Bone marrow (tissue), 2 donors: ENCODE data around the gene CHID1.

Source experiments
- DNase-seq, 2 donors: peaks; one replicate each; lab custom pipeline; 2025; lab: John Stamatoyannopoulos, UW

CHID1 gene

GRCh38 chr11:910589-911030 lies at the start of gene CHID1:
CHID1 (minus strand) TSS chr11:910810; CDS start chr11:904816, 5,994 bp downstream.
- DNase-seq = peak; percentile 46 to 70

DNA sequence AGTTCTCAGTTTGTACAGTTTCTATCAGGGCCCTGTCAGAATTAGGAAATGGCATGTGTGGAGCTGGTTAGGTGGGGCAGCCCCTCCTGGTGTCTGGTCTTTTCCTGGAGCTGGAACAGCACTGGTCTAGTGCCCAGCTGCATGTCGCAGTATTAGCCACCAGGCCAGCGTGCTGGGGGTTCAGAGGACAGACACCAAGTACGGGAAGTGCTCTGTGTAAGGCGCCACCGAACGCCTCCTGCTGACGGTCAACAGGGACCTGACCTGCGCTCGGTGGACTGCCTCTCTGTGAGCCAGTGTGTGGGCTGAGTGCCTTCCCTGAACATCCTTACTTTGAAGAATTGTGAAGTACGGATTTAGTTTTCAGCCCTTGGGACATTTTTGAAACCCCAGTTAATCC lies 49.0 kb upstream of the CHID1 start:
- DNase-seq = no peak

DNA sequence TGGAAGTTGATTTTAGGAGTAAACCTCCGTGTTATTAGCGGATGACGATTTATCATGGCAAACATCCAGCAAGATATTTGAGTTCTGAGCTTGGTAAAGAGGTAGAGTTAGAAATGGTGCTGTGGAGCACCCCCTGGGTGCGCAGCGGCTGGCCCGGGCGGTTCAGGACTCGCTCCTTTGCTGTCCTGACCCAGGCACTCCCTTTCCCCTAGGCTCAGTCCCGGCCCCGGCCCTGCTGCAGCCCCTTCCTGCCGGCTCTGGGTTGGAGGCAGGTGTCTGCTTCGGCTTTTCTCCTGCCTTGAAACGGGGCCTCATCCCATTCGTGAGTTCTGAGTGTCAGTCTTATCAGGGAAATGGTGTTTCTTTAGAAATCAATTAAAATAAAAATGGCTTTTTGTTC lies 48.4 kb upstream of the CHID1 start:
- DNase-seq = no peak

GRCh38 chr11:958101-958500 lies 47.5 kb upstream of the CHID1 start:
- no peak for DNase-seq

GRCh38 chr11:957212-957920 lies 46.8 kb upstream of the CHID1 start:
- no peak for DNase-seq

- no peak for DNase-seq
Observed at GRCh38 chr11:955154-956063, 44.8 kb upstream of the CHID1 start.

DNA sequence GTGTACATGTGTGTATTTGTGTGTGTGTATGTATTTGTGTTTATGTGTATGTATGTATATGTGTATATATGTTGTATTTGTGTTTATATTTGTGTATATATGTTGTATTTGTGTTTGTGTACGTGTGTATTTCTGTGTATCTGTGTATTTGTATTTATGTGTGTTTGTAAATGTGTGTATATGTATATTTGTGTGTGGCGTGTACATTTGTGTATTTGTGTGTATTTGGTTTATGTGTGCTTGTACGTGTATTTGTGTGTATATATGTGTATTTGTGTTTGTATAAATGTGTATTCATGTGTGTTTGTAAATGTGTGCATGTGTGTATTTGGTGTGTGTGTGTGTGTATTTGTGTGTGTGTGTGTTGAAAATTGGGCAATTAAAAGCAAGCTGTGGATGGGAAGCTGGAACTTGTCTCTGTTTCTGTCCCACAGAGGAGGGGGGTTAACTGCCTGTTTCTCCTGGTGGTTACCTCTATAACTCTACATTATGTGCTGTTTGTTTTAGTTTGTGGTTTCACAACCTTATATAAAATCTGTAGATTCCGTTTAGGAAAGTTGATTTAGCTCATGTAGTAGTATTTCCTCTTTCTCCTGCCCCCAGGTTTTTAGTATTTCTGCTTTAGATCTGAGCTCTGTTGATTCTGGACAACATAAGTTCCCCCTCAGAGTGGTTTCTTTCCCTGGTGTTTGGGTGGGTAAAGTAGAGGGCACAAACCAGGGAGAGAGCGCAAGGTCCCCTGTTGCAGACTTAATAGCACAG lies 44.0 kb upstream of the CHID1 start:
- no peak for DNase-seq

GRCh38 chr11:953512-953911 lies 42.9 kb upstream of the CHID1 start:
- no peak for DNase-seq

DNA sequence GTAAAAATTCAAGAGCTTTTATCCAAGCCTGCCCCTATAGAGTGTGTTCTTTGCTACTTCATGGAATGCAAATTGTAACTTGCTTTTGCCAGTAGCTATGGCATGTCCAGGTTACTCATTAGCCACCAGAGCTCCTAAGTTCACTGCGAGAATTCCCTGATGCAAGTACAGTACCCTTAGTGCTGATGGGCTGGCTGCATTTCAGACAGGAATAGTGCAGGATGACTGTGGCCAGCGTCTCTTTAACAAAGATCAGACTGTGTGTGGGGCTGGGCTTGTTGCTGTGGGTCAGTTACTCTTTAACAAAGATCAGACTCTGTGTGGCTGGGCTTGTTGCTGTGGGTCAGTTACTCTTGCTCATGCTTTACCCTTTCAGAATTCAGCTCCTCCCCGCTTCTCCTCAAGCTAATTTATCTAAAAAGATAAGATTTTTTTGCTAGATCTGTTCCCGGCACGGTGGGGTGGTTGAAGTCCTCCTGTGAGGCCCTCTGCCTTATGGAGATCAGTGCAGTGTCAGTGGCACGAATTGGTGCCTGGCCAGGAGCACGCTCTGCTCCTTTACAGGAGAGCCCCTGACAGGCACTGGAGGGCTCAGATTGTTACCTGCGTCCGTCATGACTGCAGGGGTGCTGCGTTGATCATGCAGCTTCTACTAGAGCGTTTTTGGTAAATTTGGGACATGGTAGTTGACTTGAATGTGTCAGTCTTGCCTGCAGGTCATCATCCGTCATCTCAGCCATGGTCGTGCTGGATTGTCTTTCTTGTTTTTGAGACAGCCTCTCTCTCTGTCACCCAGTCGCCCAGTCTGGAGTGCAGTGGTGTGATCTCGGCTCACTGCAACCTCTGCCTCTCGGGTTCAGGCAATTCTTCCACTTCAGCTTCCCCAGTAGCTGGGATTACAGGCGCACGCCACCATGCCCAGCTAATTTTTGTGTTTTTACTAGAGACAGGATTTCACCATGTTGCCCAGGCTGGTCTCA lies 42.1 kb upstream of the CHID1 start:
- DNase-seq = no peak

- no peak for DNase-seq
Observed at GRCh38 chr11:951507-951906, 40.9 kb upstream of the CHID1 start.

DNA sequence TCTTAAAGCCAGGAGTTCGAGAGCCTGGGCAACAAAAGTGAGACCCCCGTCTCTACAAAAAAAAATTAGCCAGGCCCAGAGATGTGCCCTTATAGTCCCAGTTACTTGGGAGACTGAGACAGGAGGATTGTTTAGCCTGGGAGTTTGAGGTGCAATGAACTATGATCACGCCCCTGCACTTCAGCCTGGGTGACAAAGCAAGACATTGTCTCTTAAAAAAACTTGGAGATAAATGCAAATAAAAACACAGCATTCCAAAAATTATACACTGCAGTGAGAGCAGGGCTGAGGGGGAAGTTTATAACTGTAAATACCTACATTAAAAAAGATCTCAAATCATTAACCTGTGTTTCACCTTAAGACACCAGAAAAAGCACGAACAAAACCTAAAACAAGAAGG lies 37.1 kb upstream of the CHID1 start:
- no peak for DNase-seq

DNA sequence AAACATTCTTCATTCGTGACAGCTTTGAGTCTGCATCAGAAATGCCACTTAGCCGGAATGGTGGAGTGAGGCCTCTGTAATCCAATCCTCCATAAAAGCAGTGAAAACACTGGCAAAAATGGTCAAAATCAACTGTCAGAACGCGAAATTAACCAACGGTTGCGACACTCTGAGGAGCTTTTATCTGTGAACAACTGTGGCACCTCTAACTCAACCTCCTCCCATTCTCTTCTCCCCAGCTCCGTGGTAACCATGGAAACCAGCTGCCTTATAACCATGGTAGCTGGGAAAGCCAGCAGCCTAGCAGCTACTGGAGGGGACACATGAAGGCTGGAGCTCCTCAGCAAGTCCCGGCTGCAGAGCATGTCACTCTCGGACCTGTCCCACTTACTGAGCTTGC lies 35.4 kb upstream of the CHID1 start:
- DNase-seq = no peak

- no peak for DNase-seq
Observed at GRCh38 chr11:944711-945470, 34.3 kb upstream of the CHID1 start.

DNA sequence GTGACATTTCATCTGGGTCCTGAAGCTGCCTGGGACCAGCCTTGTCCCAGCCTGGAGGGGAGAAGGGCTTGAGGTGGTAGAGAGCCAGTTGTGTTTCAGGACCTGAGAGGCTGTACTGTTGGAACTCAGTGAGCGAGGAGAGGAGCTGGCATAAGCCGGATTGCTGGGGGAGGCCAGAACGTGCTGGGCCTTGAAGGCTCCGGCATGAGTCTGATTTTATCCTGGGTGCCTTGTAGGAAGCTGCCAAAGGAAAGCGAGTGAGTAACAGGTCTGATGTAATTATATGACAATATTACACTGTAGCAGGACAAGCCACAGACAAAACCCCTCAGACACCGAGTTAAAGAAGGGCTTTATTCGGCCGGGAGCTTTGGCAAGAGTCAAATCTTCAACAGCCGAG lies 32.2 kb upstream of the CHID1 start:
- DNase-seq = no peak

- no peak for DNase-seq
Observed at GRCh38 chr11:940496-941135, 30.0 kb upstream of the CHID1 start.

GRCh38 chr11:937841-938261 lies 27.2 kb upstream of the CHID1 start:
- DNase-seq = no peak

GRCh38 chr11:936199-936598 lies 25.6 kb upstream of the CHID1 start:
- no peak for DNase-seq

DNA sequence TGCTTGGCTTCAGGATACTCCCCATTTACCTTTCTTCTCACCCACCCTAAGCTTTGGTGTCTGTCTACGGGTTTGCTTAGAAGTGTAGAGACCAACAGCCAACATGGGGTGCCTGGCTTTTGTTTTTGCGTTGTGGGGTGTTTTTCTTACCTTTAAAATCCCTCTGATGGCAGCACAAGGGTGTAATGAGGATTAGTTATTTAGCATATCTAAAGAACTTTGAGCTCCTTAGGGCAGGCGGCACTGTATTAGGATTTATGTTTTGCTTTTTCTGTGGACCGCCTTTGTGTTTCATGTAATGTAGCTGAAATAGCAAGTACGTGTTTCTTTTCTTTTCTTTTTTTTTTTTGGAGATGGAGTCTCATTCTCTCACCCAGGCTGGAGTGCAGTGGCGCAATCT lies 23.9 kb upstream of the CHID1 start:
- no peak for DNase-seq

GRCh38 chr11:933936-934335 lies 23.3 kb upstream of the CHID1 start:
- no peak for DNase-seq
